HG02798 (cell line): Measurements from ENCODE around the gene RPS6KA4.

Experiments
- ATAC-seq: cut with Tn5 transposase; IDR thresholded peaks from one replicate; pipeline ENCODE4 v1.9.1; 2021; ENCODE audit warnings: mild to moderate bottlenecking; ENCODE audit not compliant: unreplicated experiment, poor library complexity

Gene RPS6KA4

DNA sequence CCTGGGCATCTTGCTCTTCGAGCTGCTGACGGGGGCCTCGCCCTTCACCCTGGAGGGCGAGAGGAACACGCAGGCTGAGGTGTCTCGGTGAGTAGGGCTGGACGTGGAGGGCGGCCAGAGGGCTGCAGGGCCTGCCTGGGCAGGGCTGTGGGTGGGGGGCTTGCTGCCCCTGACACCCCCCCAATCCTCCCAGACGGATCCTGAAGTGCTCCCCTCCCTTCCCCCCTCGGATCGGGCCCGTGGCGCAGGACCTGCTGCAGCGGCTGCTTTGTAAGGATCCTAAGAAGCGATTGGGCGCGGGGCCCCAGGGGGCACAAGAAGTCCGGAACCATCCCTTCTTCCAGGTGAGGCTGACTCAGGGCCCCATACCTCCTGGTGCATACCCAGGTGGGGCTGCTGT, 2.7 kb downstream of the RPS6KA4 start:
- ATAC-seq: no peak

DNA sequence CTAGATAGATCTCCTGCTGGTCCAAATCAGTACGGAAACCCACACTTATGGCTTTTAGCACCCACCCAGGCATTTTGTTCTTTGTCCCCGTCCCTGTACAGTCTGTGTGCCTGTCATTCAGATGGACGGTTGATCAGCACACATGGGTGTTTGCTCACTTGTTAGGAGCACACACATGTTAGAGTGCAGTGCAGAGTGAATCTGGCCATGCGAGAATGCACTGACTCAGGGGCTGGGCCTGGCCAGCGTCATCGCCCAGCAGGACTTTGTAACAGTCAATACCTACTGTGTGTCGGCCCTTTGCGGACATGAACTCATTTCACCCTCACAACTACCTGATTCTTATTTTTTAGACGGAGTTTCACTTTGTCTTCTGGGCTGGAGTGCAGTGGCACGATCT, 3.4 kb downstream of the RPS6KA4 start:
- ATAC-seq: no peak

DNA sequence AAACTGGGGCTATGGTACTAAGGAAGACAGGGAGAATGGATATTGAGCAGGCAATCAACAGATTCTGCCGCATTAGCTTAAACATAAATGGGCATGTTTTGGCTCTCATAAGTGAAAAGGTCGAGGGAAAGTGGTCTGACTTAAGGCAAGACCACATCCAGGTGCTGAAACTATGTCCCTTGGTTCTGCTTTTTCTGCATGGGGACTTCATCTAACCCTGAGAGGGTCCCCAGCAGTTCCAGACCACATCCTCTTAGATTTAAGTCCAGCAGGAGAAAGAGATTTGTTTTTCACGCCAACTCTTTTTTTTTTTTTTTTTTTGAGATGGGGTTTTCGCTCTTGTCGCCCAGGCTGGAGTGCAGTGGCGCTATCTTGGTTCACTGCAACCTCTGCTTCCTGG, 5.5 kb downstream of the RPS6KA4 start:
- ATAC-seq: no peak

DNA sequence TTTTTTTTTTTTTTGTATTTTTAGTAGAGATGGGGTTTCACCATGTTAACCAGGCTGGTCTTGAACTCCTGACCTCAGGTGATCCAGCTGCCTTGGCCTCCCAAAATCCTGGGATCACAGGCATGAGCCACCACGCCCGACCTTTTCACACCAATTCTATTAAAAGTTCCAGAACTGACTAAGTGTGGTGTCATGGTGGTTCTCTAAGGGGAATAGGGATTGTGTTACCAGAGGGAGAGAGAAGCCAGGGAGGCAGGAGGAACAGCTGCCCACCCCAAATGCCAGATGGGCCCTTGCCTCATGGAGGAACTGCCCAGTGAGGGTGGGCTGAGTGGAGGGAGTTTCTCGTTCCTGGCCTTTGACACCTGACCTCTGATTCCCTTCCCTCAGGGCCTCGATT, 5.9 kb downstream of the RPS6KA4 start:
- no peak for ATAC-seq

DNA sequence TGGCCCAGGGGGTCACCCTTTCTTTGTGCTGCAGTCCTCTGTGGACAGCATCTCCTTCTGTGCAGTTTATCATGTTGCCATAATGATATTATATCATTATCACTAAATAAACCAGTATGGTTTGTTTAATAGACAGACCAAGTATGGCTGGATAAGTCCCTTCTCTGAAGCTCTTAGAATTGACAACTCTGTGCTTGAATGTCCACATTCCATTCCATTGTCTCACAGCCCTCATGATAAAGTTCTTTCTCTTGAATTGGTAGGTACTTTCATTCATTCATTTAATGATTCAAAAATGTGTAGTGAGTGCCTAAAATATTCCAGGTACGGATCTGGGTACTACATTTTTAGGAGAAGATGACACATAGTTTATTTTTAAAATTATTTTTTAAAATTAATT, 7.8 kb downstream of the RPS6KA4 start:
- no peak for ATAC-seq

DNA sequence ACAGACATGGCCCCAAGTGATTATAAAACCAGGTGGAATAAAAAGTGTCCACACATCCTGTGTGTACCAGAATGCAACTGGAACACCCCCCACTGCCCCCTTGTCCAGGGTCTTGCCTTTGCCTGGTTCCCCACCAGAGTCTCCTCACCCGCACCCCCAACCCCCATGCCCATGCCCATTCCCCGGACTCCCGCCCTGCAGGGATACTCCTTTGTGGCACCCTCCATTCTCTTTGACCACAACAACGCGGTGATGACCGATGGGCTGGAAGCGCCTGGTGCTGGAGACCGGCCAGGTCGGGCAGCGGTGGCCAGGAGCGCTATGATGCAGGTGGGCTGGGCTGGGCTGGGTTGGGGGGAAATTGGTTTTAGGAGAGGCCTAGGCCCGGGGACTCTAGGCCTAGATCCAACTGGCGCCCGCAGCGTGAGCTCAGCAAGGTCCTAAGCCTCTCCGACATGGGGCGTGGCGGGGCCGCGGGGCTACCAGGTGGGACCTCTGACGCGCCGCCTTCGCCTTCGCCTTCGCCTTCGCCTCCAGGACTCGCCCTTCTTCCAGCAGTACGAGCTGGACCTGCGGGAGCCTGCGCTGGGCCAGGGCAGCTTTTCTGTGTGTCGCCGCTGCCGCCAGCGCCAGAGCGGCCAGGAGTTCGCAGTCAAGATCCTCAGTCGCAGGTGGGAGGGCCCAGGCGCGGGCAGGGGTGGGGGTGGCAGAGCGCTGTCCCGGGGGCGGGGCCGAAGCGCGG, 9.1 kb downstream of the RPS6KA4 start:
- ATAC-seq: no peak

DNA sequence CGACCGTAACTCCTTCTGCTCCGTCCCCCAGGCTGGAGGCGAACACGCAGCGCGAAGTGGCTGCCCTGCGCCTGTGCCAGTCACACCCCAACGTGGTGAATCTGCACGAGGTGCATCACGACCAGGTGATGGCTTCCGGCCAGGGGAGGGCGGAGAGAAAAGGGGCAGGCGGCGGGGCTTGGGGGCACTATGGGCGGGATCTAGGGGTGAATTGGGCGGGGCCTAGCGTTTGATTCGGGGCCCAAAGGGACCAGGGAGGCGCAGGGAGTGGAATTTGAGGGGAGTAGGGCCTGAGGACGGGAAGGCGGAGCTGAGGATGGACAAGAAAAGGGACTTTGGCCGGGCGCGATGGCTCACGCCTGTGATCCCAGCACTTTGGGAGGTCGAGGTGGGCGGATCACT, 9.7 kb downstream of the RPS6KA4 start:
- no peak for ATAC-seq

DNA sequence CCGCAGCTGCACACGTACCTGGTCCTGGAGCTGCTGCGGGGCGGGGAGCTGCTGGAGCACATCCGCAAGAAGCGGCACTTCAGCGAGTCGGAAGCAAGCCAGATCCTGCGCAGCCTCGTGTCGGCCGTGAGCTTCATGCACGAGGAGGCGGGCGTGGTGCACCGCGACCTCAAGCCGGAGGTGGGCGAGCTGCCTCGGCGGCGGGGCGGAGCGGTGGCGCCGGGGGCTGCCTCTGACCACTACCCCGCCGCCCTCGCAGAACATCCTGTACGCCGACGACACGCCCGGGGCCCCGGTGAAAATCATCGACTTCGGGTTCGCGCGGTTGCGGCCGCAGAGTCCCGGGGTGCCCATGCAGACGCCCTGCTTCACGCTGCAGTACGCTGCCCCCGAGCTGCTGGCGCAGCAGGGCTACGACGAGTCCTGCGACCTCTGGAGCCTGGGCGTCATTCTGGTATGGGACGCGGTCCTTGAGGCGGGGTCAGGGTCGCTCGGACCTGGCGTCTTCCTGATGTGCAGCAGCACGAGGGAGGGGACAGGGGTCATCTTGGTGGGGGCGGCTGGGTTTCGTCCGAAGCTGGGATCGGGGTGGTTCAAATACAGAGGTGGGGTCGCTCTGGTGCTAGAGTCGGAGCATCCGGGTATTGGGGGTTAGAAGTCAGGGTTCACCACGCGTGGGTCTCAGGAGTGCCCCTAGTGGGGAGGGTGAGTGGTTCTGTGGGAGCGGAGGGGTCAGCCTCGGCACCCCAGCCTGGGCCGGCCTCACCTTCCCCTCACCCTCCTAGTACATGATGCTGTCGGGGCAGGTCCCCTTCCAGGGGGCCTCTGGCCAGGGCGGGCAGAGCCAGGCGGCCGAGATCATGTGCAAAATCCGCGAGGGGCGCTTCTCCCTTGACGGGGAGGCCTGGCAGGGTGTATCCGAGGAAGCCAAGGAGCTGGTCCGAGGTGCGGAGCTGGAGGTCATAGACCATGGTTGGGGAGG, 10.8 kb downstream of the RPS6KA4 start:
- ATAC-seq: no peak

DNA sequence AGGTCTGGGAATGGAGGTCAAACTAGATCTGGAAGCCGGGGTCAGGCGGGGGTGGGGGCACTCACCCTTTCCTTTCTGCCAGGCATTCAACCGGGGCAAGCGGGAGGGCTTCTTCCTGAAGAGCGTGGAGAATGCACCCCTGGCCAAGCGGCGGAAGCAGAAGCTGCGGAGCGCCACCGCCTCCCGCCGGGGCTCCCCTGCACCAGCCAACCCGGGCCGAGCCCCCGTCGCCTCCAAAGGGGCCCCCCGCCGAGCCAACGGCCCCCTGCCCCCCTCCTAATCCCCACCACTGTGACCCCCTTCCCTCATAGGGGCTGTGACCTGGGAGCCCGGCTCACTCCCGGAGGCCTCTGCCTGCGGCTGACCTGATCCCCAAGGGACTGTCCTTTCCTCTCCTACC, 12.2 kb downstream of the RPS6KA4 start:
- ATAC-seq: no peak

DNA sequence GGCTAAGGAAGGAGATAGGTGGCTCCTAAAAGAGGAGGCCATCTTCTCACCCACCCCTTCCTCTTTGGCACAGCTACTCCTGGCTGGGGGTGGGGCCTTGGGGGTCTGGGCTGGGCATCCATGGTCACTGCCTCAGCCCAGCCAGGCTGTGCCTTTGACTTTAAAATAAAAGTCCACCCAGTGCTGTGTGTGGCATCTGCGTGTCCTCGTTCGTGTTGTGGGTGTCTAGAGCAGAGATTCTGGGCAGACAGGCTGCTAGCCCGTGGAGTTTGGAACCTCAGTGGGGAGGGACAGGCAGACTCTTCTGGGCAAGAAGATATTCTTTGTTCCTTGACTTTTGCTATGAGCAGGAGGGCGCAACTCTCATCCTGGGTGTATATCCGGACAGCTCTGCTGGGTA, 13.1 kb downstream of the RPS6KA4 start:
- ATAC-seq: no peak

DNA sequence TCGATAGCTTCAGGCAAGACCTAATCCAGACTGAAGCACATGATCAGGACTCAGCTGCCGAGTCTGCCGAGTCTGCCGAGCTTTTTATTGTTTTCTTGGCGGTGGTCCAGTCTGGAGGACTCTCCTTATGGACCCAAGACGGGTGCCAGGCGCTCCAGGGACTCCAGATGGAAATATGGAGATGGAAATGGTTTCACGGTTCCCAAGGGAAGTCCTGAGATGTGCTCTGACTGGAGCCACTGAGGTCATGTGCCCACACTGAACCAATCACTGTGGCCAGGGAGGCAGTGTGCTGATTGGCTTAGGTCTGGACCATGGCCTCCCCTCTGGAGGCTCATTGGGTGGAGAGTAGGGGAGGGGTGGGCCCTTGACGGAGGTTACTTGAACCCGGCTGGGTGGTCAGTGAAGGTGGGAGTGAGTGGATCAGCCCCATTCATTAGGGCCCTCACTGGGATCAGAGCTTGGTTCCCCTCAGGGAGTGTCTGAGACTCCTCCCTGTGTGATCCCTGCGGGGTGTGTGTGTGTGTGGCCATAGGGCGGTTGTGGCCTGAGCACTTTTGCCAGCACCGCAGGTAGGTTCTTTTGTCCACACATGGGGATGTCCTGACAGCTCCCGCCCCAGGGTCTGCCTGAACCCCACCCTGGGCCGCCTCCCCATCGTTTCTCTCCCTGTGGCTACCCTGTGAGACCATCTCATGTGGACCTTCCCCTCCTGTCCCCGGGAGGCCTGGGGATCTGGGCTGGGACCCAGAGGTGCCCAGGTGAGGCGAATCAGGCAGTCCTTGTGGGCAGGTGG, 14.0 kb downstream of the RPS6KA4 start:
- ATAC-seq: no peak

DNA sequence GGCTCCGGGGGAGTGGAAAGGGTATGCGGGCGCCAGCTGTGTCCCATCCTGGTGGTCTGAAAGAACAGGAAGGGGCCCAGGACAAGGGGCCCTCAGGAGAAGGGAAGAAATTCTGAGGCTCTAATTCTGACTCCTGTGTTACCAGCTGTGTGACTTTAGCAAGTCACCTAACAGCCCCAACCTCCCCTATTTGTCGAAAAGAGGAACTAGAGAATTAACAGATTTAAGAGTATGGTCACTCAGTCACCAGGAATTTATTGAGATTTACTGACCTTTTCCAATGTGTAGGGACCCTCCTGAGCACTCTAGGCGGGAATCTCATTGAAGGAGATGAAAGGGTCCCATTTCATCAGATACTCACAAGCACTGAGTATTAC, 14.6 kb downstream of the RPS6KA4 start:
- no peak for ATAC-seq

DNA sequence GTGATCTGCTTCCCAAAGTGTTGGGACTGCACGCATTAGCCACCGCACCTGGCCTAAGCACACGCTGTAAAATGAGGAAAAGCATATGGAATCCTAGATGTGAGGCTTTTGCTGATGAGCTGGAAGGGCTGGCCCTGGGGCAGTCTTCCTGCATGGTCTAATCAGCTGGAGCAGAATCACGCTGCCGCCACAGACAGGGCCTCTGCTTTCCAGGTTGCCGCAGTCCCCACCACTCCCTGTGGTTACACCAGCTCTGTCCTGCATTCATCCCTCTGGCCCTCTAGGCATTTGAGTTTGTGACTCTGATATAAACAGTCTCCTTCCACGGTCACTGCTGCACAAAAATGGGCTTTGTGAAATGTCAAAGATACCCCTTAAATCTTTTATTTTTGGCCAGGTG, 17.1 kb downstream of the RPS6KA4 start:
- ATAC-seq: no peak

DNA sequence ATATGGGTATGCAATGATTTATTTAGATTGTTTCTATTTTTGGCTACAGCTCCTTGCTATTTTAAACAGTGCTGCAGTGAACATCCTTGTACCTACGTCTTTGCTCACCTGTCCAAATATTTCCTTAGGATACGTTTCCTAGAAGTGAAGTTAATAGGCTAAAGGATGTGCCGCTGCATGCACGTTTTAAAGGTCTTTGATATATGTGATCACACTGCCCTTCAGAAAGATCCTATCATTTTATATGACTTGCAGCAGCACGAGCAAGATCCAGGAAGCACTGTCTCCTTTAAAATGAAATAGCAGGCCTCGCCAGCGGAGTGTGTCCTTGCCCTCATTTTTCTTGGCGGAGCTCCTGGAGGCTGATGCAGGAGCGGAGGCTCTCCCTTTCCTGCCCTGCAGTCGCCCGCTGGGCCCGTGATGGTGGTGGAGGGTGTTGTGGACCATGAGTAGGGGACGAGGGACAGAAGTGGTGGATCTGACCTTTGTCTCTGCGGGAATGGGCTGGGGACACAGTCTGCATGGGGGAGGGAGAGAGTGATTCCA, 19.4 kb downstream of the RPS6KA4 start:
- no peak for ATAC-seq

DNA sequence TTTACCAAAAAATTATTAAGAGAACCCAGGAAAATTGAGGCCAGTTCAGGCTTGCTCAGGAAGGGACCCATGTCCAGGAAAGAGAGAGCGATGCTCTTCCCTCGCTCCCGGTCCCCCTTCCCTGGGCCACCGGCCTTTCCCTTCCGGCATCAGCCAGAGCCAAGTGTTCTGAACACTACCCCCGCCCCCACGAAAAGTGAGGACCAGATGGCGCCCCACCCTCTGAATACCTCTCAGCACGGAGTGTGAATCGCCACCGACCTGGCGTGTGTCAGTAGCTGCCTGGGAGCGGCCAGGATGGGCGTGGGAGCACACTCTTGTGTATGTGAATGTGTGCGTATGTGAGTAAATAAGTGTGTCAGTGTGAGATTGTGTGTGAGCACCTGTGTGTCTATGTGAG, 20.2 kb downstream of the RPS6KA4 start:
- no peak for ATAC-seq

DNA sequence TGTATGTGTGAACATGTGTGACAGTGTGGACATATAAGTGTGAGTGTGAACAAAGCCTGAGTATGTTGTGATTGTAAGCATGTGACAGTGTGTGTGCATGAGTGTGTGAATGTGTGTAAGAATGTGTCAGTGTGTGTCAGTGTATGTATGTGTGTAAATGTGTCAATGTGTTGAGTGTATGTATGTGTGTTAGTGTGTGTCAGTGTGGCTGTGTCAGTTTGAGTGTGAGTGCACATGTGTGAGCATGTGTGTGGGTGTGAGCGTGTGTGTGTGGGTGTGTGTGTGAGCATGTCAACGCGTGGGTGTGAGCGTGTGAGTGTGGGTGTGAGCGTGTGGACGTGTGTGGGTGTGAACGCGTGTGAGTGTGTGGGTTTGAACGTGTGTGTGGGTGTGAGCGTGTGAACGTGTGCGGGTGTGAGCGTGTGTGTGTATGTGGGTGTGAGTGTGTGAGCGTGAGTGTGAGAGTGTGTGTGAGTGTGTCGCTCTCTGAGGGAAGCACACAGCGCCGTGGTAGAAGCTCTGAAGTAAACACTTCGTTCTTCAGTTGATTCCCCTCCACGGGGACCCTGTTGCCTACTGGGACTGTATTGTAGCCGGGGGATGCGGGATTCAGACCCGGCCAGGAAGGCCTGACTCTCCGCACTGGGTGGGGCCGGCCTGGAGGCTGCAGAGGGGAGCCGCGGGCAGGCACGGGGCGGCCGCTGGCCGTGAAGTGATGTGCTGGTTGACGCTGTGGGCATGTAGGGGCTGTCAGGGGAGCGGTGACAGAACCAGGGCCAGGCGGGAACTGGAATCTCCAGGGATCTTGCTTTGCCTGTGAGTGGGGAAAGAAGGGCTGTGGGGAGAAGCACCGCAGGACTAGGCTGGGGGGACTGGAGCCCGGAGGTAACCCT, 21.1 kb downstream of the RPS6KA4 start:
- ATAC-seq: no peak

DNA sequence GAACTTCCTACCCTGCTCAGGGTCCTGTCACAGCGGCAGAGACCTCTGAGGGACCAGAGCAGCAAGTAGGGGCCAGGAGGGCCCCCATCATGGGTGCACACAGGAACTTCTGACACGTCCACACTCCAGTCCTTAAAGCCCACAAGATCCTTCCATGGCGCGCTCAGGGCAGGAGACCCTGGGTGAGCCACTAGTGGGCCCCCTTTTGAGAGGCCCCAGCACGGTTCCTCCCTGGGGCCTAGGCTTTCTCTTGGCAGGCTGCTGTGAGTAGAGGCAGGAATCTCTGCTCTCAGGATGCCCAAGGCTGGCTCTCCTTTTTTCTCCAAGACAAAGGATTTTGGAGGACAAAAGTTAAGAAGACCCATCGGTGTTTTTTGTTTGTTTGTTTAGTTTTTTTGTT, 22.4 kb downstream of the RPS6KA4 start:
- no peak for ATAC-seq

DNA sequence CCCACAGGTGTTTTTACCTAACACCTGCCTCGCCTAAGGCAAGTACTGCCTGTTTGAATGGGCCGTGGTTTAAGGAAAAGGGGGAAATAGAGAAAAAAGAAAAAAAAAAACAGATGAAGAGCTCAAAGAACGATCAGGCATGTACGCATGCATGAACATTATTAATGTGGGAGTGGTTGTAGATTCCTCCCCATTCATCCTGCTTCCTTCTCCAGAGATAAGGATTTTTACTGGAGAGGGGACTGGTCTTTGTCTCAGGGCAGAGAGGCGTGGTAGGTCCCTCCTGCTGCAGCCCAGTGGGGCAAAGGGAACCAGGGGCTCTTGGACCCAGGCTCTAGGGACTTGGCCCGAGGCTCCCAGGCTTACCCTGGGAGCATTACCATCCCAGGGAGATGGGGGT, 23.1 kb downstream of the RPS6KA4 start:
- ATAC-seq: no peak

DNA sequence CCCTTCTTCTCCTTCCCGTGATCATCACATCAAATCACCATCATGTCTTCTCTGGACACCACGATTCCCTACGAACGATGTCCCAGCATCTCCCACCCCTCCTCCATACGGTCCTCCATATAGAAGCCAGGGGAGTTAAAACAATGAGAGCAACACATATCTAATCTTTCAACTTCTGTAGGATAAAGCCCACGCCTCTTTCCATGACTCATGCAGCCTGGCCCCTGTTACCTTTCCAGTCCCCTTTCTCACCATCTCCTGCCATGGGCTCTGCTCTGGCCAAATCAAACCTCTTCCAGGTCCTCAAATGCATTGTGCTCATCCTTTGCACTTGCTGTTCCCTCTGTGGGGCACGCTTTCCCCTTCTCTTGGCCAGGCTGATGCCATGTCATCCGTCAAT, 23.6 kb downstream of the RPS6KA4 start:
- no peak for ATAC-seq

DNA sequence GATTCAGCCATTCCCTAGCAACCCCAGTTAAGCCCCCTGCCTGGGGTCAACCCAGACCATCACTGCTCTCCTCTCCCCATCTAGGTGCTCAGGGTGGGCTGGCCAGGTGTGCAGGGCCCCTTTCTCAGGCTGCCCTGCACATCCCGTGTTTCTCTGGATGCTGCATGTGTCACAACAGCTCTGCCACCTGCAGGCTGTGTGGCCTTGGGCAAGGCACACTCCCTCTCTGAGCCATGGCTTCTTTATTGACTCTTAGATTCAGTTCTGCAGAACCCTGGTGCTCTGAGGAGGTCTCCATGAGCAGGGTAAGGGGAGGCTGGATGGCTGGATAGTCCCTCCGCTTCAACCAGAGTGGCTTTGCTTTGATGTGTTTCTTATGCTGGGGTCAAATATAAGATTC, 24.6 kb downstream of the RPS6KA4 start:
- no peak for ATAC-seq
